Astrocyte (in vitro differentiated cells and primary cell): ENCODE measurements around the gene HMGN5.

ENCODE experiments used
- EZH2 ChIP-seq: IDR thresholded peaks from 2 replicates; pipeline ENCODE4 v1.6.1; 2012; ENCODE audit warnings: mild to moderate bottlenecking, low read length, inconsistent platforms; ENCODE audit not compliant: insufficient read depth
- TF ChIP-seq, protein P1 (sequence below): IDR thresholded peaks from 2 replicates; pipeline ENCODE4 v1.5.1; 2011; ENCODE audit warnings: low read depth, mild to moderate bottlenecking, inconsistent platforms, low read length, moderate library complexity; ENCODE audit not compliant: insufficient read depth

DNA sequence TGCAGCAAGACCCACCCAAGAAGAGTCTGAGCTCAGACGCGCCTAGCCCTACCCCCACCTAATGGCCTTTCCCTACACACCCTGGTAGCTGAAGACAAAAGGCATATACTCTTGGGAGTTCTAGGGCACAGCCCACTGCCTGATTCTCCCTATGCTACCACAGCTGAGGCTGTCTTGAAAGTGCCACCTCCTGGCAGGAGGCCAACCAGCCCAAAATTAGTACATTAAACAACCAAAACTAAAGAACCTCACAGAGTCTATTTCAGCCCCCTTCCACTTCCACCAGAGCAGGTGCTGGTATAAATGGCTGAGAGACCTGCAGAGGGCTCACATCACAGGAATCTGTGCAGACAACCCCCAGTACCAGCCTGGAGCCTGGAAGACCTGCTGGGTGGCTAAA, 119.1 kb downstream of the HMGN5 start:
- TF ChIP-seq, protein P1, sequence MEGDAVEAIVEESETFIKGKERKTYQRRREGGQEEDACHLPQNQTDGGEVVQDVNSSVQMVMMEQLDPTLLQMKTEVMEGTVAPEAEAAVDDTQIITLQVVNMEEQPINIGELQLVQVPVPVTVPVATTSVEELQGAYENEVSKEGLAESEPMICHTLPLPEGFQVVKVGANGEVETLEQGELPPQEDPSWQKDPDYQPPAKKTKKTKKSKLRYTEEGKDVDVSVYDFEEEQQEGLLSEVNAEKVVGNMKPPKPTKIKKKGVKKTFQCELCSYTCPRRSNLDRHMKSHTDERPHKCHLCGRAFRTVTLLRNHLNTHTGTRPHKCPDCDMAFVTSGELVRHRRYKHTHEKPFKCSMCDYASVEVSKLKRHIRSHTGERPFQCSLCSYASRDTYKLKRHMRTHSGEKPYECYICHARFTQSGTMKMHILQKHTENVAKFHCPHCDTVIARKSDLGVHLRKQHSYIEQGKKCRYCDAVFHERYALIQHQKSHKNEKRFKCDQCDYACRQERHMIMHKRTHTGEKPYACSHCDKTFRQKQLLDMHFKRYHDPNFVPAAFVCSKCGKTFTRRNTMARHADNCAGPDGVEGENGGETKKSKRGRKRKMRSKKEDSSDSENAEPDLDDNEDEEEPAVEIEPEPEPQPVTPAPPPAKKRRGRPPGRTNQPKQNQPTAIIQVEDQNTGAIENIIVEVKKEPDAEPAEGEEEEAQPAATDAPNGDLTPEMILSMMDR, result no peak
- no peak for TF ChIP-seq EZH2
